PC-3 (cell line): ENCODE results near the gene SLC6A4. TPM values are rescaled to one million over a fixed set of nuclear protein-coding genes. Genes with fewer than 3 reads are reported as not detected.

Source experiments
- ATAC-seq: fragments of 200-7000 bp; cut with Tn5 transposase; 2 replicates; pipeline ENCODE4 v1.9.1; 2020; ENCODE audit warnings: mild to moderate bottlenecking, moderate library complexity
- BruUV-seq: library from RNA; stranded (reverse); fragments of 400-500 nt; replicated peaks from 2 replicates; lab custom pipeline; 2021; lab: Mats Ljungman, UMichigan
- CTCF ChIA-PET: fragments of 300-600 bp; sonication (Branson Sonifier 250); formaldehyde crosslinking; loops from one replicate; lab custom pipeline; 2022; ENCODE audit warnings: antibody characterized with exemption; lab: Charles Lee
- POLR2A ChIA-PET: fragments of 300-600 bp; sonication (Branson Sonifier 250); formaldehyde crosslinking; loops from one replicate; lab custom pipeline; 2022; ENCODE audit warnings: antibody characterized with exemption; ENCODE audit not compliant: unreplicated experiment; lab: Charles Lee
- DNase-seq: peaks from one replicate; pipeline ENCODE4 v3.0.0-alpha.2; 2015
- H2AFZ ChIP-seq: fragments of 300-600 bp; sonication (generic); 2 replicates; pipeline ENCODE4 v1.6.0; 2016; ENCODE audit warnings: antibody characterized with exemption, low read length
- H3F3A ChIP-seq: fragments of 300-600 bp; sonication (generic); one replicate; pipeline ENCODE4 v1.6.0; 2017; ENCODE audit warnings: antibody characterized with exemption, low read length, control low read depth, mild to moderate bottlenecking; ENCODE audit not compliant: unreplicated experiment
- H3K27ac ChIP-seq: fragments of 300-600 bp; sonication (generic); 2 replicates; pipeline ENCODE4 v1.5.1; 2016; ENCODE audit warnings: mild to moderate bottlenecking, low read length
- H3K27me3 ChIP-seq: fragments of 300-600 bp; sonication (generic); 2 replicates; pipeline ENCODE4 v1.6.1; 2016; ENCODE audit warnings: low read length, mixed read lengths
- H3K36me3 ChIP-seq: fragments of 300-600 bp; sonication (generic); 2 replicates; pipeline ENCODE4 v1.6.1; 2016; ENCODE audit warnings: low read depth, mixed run types, low read length, mixed read lengths
- H3K4me1 ChIP-seq: fragments of 300-600 bp; sonication (generic); 2 replicates; pipeline ENCODE4 v1.5.1; 2016; ENCODE audit warnings: low read length; ENCODE audit not compliant: insufficient read depth
- H3K4me2 ChIP-seq: fragments of 300-600 bp; sonication (generic); 2 replicates; pipeline ENCODE4 v1.6.0; 2016; ENCODE audit warnings: low read length
- H3K4me3 ChIP-seq: fragments of 300-600 bp; sonication (generic); 2 replicates; pipeline ENCODE4 v1.5.1; 2016; ENCODE audit warnings: mild to moderate bottlenecking, low read length, mixed read lengths
- H3K79me2 ChIP-seq: fragments of 300-600 bp; sonication (generic); 2 replicates; pipeline ENCODE4 v1.6.1; 2017; ENCODE audit warnings: low read length, mixed read lengths
- H3K9ac ChIP-seq: fragments of 300-600 bp; sonication (generic); 2 replicates; pipeline ENCODE4 v1.6.0; 2016; ENCODE audit warnings: mild to moderate bottlenecking, low read length
- H3K9me2 ChIP-seq: fragments of 300-600 bp; sonication (generic); replicated peaks from 2 replicates; pipeline ENCODE4 v1.6.1; 2016; ENCODE audit warnings: mixed run types, low read length, mixed read lengths
- H3K9me3 ChIP-seq: fragments of 300-600 bp; sonication (generic); 2 replicates; pipeline ENCODE4 v1.6.1; 2016; ENCODE audit warnings: low read length, mixed read lengths
- H4K20me1 ChIP-seq: fragments of 300-600 bp; sonication (generic); 2 replicates; pipeline ENCODE4 v1.6.1; 2016; ENCODE audit warnings: low read length, mixed read lengths
- CTCF ChIP-seq: fragments of 300-600 bp; sonication (generic); conservative IDR thresholded peaks from 2 replicates; pipeline ENCODE4 v1.5.1; 2017; ENCODE audit warnings: antibody characterized with exemption, low read depth, mild to moderate bottlenecking, low read length
- EZH2 ChIP-seq: fragments of 300-600 bp; sonication (generic); IDR thresholded peaks from one replicate; pipeline ENCODE4 v1.6.1; 2017; ENCODE audit warnings: antibody characterized with exemption, mild to moderate bottlenecking, low read length; ENCODE audit not compliant: unreplicated experiment
- EZH2phosphoT487 ChIP-seq: fragments of 300-600 bp; sonication (generic); IDR thresholded peaks from 2 replicates; pipeline ENCODE4 v1.6.1; 2018; ENCODE audit warnings: mild to moderate bottlenecking, antibody characterized with exemption, low read length, borderline replicate concordance
- intact Hi-C: fragments of 100-400 bp; cut with micrococcal nuclease; formaldehyde crosslinking; loops from 2 replicates; pipeline ENCODE4 v1.9.0; 2023
- total RNA-seq: library from RNA; depleted of rRNA; stranded (reverse); fragments of >200 nt; gene quantifications from 2 replicates; pipeline ENCODE4 v1.2.3, GENCODE V29; 2014

SLC6A4 gene
- total RNA-seq, 1 experiment from 2014 or later, result not detected

GRCh38 chr17:30243568-30243967, 8.1 kb upstream of the SLC6A4 start:
- ATAC-seq (no peak), DNase-seq (no peak)
- H3K4me1 ChIP-seq, result no peaks in the 10 kb centered on the region
- TF ChIP-seq EZH2 (no peak), CTCF (no peak), EZH2phosphoT487 (no peak)
- no peaks in the 10 kb centered on the region for H3K9me3 ChIP-seq
- no peaks in the 10 kb centered on the region for H4K20me1 ChIP-seq
- H3K4me2 ChIP-seq, result no peak overlapping the region
- no peak overlapping the region for H3K9ac ChIP-seq
- no peak overlapping the region for H2AFZ ChIP-seq
- no peak overlapping the region for H3K27ac ChIP-seq
- POLR2A ChIA-PET, result no interaction called here
- BruUV-seq, result no TSS peak
- intact Hi-C loops, result no loop called here
- no peak overlapping the region for H3K4me3 ChIP-seq
- H3K36me3 ChIP-seq, result peaks cover 10% of the 10 kb centered on the region
- CTCF ChIA-PET, result no interaction called here
- H3K9me2 ChIP-seq, result no peaks in the 10 kb centered on the region
- H3K27me3 ChIP-seq, result no peaks in the 10 kb centered on the region
- no peaks in the 10 kb centered on the region for H3K79me2 ChIP-seq
- H3F3A ChIP-seq, result no peaks in the 10 kb centered on the region

- Histone ChIP-seq H2AFZ (no peak overlapping the region), H3K79me2 (no peaks in the 10 kb centered on the region), H3K27ac (no peak overlapping the region), H3F3A (no peaks in the 10 kb centered on the region), H3K4me1 (no peaks in the 10 kb centered on the region), H3K4me2 (no peak overlapping the region), H3K9me2 (no peaks in the 10 kb centered on the region), H3K27me3 (no peaks in the 10 kb centered on the region), H3K4me3 (no peak overlapping the region), H3K9me3 (no peaks in the 10 kb centered on the region), H4K20me1 (no peaks in the 10 kb centered on the region), H3K9ac (no peak overlapping the region), H3K36me3 (peaks cover 10% of the 10 kb centered on the region)
- BruUV-seq, result no TSS peak
- no peak for DNase-seq
- TF ChIP-seq EZH2phosphoT487 (no peak), EZH2 (no peak), CTCF (no peak)
- POLR2A ChIA-PET, result no interaction called here
- CTCF ChIA-PET, result interaction anchor here (0.7 kb wide), 1 partner anchor 93 kb away, joined by 3 read pairs; no protein-coding TSS in a partner anchor
- no peak for ATAC-seq
- intact Hi-C loops, result no loop called here
Observed at GRCh38 chr17:30243002-30243401, 7.5 kb upstream of the SLC6A4 start.

- Histone ChIP-seq H3K27ac (no peak overlapping the region), H3K79me2 (no peaks in the 10 kb centered on the region), H3K4me1 (no peaks in the 10 kb centered on the region), H3K9me3 (no peaks in the 10 kb centered on the region), H3K36me3 (no peaks in the 10 kb centered on the region), H3K9ac (no peak overlapping the region), H2AFZ (no peak overlapping the region), H3K4me3 (no peak overlapping the region), H3F3A (no peaks in the 10 kb centered on the region), H3K4me2 (no peak overlapping the region), H4K20me1 (no peaks in the 10 kb centered on the region), H3K9me2 (no peaks in the 10 kb centered on the region), H3K27me3 (peaks cover 4% of the 10 kb centered on the region)
- TF ChIP-seq EZH2phosphoT487 (no peak), EZH2 (no peak), CTCF (no peak)
- ChIA-PET CTCF (no interaction called here), POLR2A (no interaction called here)
- no TSS peak for BruUV-seq
- DNase-seq (no peak), ATAC-seq (no peak)
- intact Hi-C loops, result no loop called here
Observed at GRCh38 chr17:30241051-30241450, 5.6 kb upstream of the SLC6A4 start.
